WTC11 (cell line): Measurements from ENCODE around the gene ATP2A1.

ENCODE experiments used
- AFF4 ChIP-seq: sonication (generic); formaldehyde crosslinking; IDR thresholded peaks from 2 replicates; pipeline ENCODE4 v1.8.1; 2023; ENCODE audit warnings: mild to moderate bottlenecking, missing genetic modification reagents, borderline replicate concordance
- ATF3 ChIP-seq: sonication (generic); formaldehyde crosslinking; conservative IDR thresholded peaks from 2 replicates; pipeline ENCODE4 v1.8.1; 2022; ENCODE audit warnings: mild to moderate bottlenecking, missing genetic modification reagents
- CREM ChIP-seq: sonication (generic); formaldehyde crosslinking; IDR thresholded peaks from 2 replicates; pipeline ENCODE4 v1.8.1; 2022; ENCODE audit warnings: mild to moderate bottlenecking, missing genetic modification reagents, moderate library complexity
- CTCF ChIP-seq: fragments of 200-600 bp; IDR thresholded peaks from 2 replicates; pipeline ENCODE4 v1.8.0; 2022; ENCODE audit warnings: antibody characterized with exemption
- ELF4 ChIP-seq: sonication (generic); formaldehyde crosslinking; IDR thresholded peaks from 2 replicates; pipeline ENCODE4 v1.8.1; 2022; ENCODE audit warnings: low read depth, mild to moderate bottlenecking, moderate library complexity, missing genetic modification reagents
- IRF1 ChIP-seq: sonication (generic); formaldehyde crosslinking; IDR thresholded peaks from 2 replicates; pipeline ENCODE4 v1.8.0; 2023; ENCODE audit warnings: missing genetic modification reagents
- MXD4 ChIP-seq: fragments of 250-450 bp; sonication (Bioruptor Pico); IDR thresholded peaks from 2 replicates; pipeline ENCODE4 v1.8.0; 2021; ENCODE audit warnings: mild to moderate bottlenecking, moderate library complexity, borderline replicate concordance
- NR3C1 ChIP-seq: sonication (generic); formaldehyde crosslinking; conservative IDR thresholded peaks from 2 replicates; pipeline ENCODE4 v1.8.1; 2023; ENCODE audit warnings: low read depth, mild to moderate bottlenecking, missing genetic modification reagents
- SMAD3 ChIP-seq: sonication (generic); formaldehyde crosslinking; IDR thresholded peaks from 2 replicates; pipeline ENCODE4 v1.8.0; 2022; ENCODE audit warnings: missing genetic modification reagents, mild to moderate bottlenecking, borderline replicate concordance
- SP1 ChIP-seq: sonication (generic); formaldehyde crosslinking; conservative IDR thresholded peaks from 2 replicates; pipeline ENCODE4 v1.8.1; 2022; ENCODE audit warnings: missing genetic modification reagents
- TEAD4 ChIP-seq: sonication (generic); formaldehyde crosslinking; IDR thresholded peaks from 2 replicates; pipeline ENCODE4 v1.8.0; 2022; ENCODE audit warnings: mild to moderate bottlenecking, missing genetic modification reagents
- ZMAT4 ChIP-seq: fragments of 250-450 bp; sonication (Bioruptor Pico); IDR thresholded peaks from 2 replicates; pipeline ENCODE4 v1.9.0; 2021; ENCODE audit warnings: mild to moderate bottlenecking

- TF ChIP-seq ATF3 (CRISPR knock-in tag) (no peak), ZMAT4 (no peak), CTCF (no peak), CREM (no peak), SP1 (no peak), SMAD3 (no peak), NR3C1 (no peak), TEAD4 (no peak), AFF4 (CRISPR knock-in tag) (no peak), ELF4 (CRISPR knock-in tag) (no peak), MXD4 (no peak), IRF1 (no peak)
Observed at GRCh38 chr16:28927815-28928214, 49.5 kb downstream of the ATP2A1 start.
